ENCODE results near the gene SPTLC2.

GRCh38 chr14:77505031-77505430 is 111.4 kb downstream of the SPTLC2 start:
- no peak for TF ChIP-seq POLR2A (IDR thresholded peaks at IDR 0.05; ENCODE audit: extremely low read depth, insufficient read length)
- no peak for TF ChIP-seq CTCF (IDR thresholded peaks at IDR 0.05; ENCODE audit: low read depth, low read length)
- no peak for TF ChIP-seq MYC (IDR thresholded peaks at IDR 0.05; ENCODE audit: low read depth, low read length)
- no peak for TF ChIP-seq MAX (IDR thresholded peaks at IDR 0.05; ENCODE audit: low read depth, low read length)
